Mesothelial cell of epicardium (in vitro differentiated cells): ENCODE data around the gene RNF43. TPM values are rescaled to one million over a fixed set of nuclear protein-coding genes. Genes with fewer than 3 reads are reported as not detected.

Experiments used
- DNase-seq, 2 experiments: peaks; one replicate each; pipeline ENCODE4 v3.0.0; 2021; ENCODE audit warnings: low spot score in 2 of 2; ENCODE audit not compliant: unreplicated experiment in 2 of 2
- H3K27ac Mint-ChIP-seq: 2 replicates; pipeline ENCODE4 v1.8.0; 2021; ENCODE audit warnings: mixed read lengths
- H3K27me3 Mint-ChIP-seq: 2 replicates; pipeline ENCODE4 v1.8.0; 2021; ENCODE audit warnings: low read depth, mixed read lengths
- H3K36me3 Mint-ChIP-seq: 2 replicates; pipeline ENCODE4 v1.8.0; 2021; ENCODE audit warnings: mixed read lengths
- H3K4me1 Mint-ChIP-seq: 2 replicates; pipeline ENCODE4 v1.8.0; 2021; ENCODE audit warnings: mixed read lengths
- H3K4me3 Mint-ChIP-seq: 2 replicates; pipeline ENCODE4 v1.8.0; 2021; ENCODE audit warnings: mild to moderate bottlenecking, moderate library complexity, mixed read lengths
- H3K9me3 Mint-ChIP-seq: 2 replicates; pipeline ENCODE4 v1.8.0; 2021; ENCODE audit warnings: mixed read lengths
- CTCF ChIP-seq: fragments of 200-600 bp; sonication (generic); IDR thresholded peaks from one replicate; pipeline ENCODE4 v1.5.0; 2021; ENCODE audit warnings: antibody characterized with exemption; ENCODE audit not compliant: unreplicated experiment
- total RNA-seq: library from RNA; stranded (reverse); gene quantifications from 3 replicates; pipeline ENCODE4 v1.2.1, GENCODE V29; 2021

Gene RNF43
- total RNA-seq, 1 donor from 2014 or later = 40.3 TPM

- H3K27me3 Mint-ChIP-seq = no peaks in the 10 kb centered on the region
Observed at GRCh38 chr17:58403311-58403710, 14.0 kb downstream of the RNF43 start.

GRCh38 chr17:58402679-58403078 is 14.7 kb downstream of the RNF43 start:
- H3K36me3 Mint-ChIP-seq = peaks cover 6% of the 10 kb centered on the region
- H3K27me3 Mint-ChIP-seq = no peaks in the 10 kb centered on the region
- DNase-seq = no peak
- no peak overlapping the region for H3K4me3 Mint-ChIP-seq
- no peak for TF ChIP-seq CTCF
- peaks cover 82% of the 10 kb centered on the region for H3K4me1 Mint-ChIP-seq
- H3K27ac Mint-ChIP-seq = peak overlapping the region; percentile 85
- H3K9me3 Mint-ChIP-seq = no peaks in the 10 kb centered on the region

More at GRCh38 chr17:58403311-58403710, 14.0 kb downstream of the RNF43 start:
- Mint-ChIP-seq H3K36me3 (peaks cover 6% of the 10 kb centered on the region), H3K4me3 (peak overlapping the region; percentile 33), H3K4me1 (peaks cover 81% of the 10 kb centered on the region), H3K9me3 (no peaks in the 10 kb centered on the region), H3K27ac (peak overlapping the region; percentile 85)
- no peak for DNase-seq
- TF ChIP-seq CTCF = no peak

- Mint-ChIP-seq H3K4me1 (peaks cover 87% of the 10 kb centered on the region), H3K27ac (peak overlapping the region; percentile 85), H3K36me3 (peaks cover 6% of the 10 kb centered on the region)
Observed at GRCh38 chr17:58402047-58402446, 15.3 kb downstream of the RNF43 start.

GRCh38 chr17:58401287-58401686 is 16.0 kb downstream of the RNF43 start:
- Mint-ChIP-seq H3K36me3 (peaks cover 6% of the 10 kb centered on the region), H3K4me3 (no peak overlapping the region), H3K4me1 (peaks cover 88% of the 10 kb centered on the region), H3K27ac (peak overlapping the region; percentile 85), H3K27me3 (no peaks in the 10 kb centered on the region), H3K9me3 (no peaks in the 10 kb centered on the region)
- TF ChIP-seq CTCF = no peak
- no peak for DNase-seq

More at GRCh38 chr17:58402047-58402446, 15.3 kb downstream of the RNF43 start:
- H3K4me3 Mint-ChIP-seq = no peak overlapping the region
- H3K9me3 Mint-ChIP-seq = no peaks in the 10 kb centered on the region
- TF ChIP-seq CTCF = no peak
- H3K27me3 Mint-ChIP-seq = no peaks in the 10 kb centered on the region
- DNase-seq = no peak

GRCh38 chr17:58400826-58401225 is 16.5 kb downstream of the RNF43 start:
- no peak for TF ChIP-seq CTCF
- no peaks in the 10 kb centered on the region for H3K27me3 Mint-ChIP-seq

GRCh38 chr17:58399974-58400373 is 17.4 kb downstream of the RNF43 start:
- no peak for TF ChIP-seq CTCF
- H3K4me1 Mint-ChIP-seq = peaks cover 89% of the 10 kb centered on the region
- no peak for DNase-seq
- H3K9me3 Mint-ChIP-seq = no peaks in the 10 kb centered on the region
- no peak overlapping the region for H3K4me3 Mint-ChIP-seq
- H3K36me3 Mint-ChIP-seq = peaks cover 6% of the 10 kb centered on the region
- peak overlapping the region; percentile 60 for H3K27ac Mint-ChIP-seq
- no peaks in the 10 kb centered on the region for H3K27me3 Mint-ChIP-seq

More at GRCh38 chr17:58400826-58401225, 16.5 kb downstream of the RNF43 start:
- Mint-ChIP-seq H3K27ac (peak overlapping the region; percentile 85), H3K9me3 (no peaks in the 10 kb centered on the region), H3K4me3 (no peak overlapping the region), H3K4me1 (peaks cover 88% of the 10 kb centered on the region), H3K36me3 (peaks cover 6% of the 10 kb centered on the region)
- no peak for DNase-seq
